Measurements from ENCODE around the gene PRDX3. TPM values are rescaled to one million over a fixed set of nuclear protein-coding genes. Genes with fewer than 3 reads are reported as not detected.

PRDX3 gene
- total RNA-seq: 92.0 TPM

DNA sequence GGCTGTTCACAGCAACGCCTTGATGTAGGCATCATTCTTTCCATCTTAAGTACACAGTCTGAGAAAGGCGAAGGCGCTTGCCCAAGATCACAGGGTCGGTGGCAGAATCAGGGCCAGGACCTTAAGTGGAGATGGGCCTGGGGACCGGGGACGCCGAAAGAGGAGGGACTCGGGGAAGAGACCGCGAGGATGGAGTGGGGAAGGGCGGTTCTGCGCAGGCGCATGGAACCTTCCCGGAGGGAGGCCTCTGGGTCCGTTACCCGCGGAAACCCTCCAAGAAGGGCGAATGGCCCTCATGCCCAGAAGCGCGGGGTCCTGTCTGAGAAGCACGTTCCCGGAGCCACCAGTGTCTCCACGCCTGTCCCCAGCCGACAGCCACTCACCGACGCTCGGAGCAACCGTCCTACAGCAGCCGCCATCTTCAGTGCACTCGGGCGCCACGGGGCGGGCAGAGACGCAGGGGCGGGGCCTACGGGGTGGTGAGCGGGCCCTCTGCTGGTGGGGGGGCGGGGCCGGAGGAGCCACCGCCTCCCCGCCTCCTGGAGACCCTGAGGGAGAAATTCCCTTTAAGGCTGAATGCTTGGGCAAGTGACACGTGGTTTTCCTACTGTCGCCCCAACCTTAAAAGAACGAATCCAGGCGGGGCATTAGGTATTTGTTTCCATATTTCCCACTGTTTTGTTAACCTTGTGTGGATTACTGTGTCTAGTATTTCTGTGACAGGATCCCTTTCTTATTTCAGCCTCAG lies at the start of gene PRDX3:
TSS of gene PRDX3 (minus strand) at position 441 of the 748 bp plus-strand sequence. CDS start at position 419, 22 bp downstream.
- DNase-seq: peak; percentile 84

DNA sequence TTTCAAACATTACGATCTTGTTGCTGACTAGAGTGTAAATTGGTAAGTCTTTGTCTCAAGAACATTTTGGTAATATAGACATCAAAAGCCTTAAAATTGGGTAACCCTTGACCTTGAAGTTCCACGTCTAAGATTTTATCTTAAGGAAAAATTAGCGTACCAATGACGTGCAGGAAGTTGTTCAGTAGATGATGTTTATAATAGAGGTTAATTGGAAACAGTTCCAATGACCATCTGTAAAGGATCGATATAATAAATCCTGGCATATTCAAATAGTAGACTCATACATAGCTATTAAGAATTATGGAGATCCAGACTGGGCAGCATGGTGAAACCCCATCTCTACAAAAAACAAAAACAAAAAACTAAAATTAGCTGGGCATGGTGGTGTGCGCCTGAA lies 49.2 kb upstream of the PRDX3 start:
- no peak for DNase-seq

DNA sequence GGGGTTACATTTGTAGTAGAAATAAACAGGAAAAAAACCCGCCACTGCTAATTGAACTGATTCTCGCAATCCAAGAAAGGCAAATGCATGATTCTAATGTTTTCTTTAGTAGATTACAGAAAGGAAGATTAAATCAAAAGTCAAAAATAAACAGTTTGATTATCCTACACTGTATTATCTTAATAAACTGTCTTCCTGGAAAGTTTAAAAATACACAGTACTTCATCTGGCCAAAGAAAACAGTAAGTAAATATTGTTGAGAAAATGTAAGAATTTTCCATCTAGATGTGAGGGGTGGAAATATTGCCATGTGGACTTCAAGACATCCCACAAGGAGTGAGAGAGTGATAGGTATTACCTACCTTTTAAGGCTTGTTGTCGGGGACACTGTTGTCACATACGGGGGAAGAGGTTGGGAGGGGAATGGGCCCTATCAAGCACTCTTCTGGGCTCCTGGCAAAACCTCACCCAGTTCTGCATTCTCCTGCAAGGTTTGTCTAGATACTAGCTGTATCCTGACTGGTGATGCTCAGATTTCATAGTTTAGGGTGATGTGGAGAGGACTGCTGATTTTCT lies 46.6 kb upstream of the PRDX3 start:
- no peak for DNase-seq

DNA sequence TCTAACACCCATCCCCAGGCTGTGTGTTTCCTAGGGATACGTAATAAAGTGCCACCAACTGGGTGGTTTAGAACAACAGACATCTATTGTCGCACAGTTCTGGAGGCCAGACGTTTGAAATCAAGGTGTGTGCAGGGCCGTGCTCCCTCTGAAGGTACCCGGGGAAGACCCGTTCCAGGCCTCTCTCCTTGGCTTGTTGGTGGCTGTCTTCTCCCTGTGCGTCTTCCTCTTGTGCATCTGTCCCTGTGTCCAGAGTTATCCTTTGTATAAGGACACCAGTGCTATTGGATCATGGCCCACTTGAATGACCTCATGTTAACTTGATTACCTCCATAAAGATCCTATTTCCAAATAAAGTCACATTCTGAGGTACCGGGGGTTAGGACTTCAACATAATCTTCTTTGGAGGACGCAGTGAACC lies 44.4 kb upstream of the PRDX3 start:
- DNase-seq: no peak

DNA sequence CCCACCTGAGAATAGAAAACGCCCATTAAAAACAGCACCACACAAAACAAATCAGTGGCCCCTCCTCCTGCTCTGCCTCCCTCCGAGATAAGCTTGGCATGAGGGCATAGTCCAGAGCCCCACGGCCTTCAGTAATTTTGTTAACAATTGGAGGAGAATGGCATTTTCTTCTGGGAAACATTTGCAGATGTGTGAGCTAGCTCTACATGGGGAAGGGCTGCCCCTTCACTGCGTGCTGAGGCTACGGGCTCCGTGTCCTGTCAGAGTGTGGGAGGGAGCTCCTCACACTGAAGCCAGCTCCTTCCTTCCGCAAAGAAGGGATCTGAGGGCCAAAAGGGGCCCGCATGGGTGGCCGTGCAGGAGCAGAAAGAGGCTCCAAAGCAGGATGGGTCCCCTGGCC lies 43.9 kb upstream of the PRDX3 start:
- no peak for DNase-seq

DNA sequence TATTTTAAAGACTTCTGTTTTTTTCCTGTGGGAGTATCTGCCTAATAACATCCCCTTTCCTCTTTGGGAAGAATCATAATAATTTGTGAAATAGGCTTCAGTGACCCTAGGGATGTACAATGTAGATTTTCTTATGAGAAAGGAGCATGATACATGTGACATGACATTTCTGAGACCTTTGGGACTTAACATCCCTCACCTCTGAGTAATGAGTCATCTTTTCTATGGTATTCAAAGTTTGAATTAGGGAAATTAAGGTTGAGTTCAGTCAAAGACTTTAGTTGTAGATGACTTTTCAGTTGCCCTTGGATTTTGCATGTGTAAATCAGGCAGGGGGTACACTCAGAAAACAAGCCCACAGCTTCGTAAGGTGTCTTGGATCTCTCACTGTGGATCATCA lies 43.1 kb upstream of the PRDX3 start:
- DNase-seq: peak; percentile 5

DNA sequence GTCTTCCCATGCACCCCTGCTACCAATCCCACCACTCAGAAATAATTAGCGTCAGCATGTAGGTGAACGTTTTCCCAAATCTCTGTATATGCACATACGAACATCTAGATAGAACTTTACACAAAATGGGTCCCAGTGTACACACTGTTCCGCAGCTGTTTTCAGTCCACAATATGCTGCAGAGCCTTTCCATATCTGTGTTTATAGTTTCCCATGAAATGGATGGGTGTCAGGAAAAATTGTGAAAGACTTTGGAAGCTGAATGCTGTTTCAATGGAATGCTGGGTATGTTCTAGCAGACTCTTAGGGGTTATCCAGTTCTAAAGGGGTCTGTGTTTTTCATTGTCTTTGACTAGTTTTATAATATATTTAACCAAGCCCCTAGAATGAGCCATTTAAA lies 42.6 kb upstream of the PRDX3 start:
- peak; percentile 64 for DNase-seq

DNA sequence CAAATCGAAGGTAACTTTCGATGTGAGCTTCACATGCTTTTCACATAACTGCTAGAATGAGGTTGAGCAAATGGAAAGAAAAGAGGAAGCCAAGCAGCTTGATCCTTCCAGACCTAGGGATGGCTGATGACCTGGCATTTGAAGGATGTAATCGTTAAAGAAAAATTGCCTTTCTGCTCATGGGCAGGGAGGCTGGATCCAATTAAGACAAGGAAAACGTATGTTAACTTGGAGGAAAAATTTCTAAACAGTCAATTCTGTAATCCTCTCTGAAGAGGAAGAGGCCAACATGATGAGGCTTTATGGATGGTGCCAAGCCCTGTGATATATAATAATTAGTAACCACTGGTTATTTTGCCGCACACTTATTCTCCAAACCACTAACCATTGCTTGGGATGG lies 41.3 kb upstream of the PRDX3 start:
- DNase-seq: peak; percentile 68

DNA sequence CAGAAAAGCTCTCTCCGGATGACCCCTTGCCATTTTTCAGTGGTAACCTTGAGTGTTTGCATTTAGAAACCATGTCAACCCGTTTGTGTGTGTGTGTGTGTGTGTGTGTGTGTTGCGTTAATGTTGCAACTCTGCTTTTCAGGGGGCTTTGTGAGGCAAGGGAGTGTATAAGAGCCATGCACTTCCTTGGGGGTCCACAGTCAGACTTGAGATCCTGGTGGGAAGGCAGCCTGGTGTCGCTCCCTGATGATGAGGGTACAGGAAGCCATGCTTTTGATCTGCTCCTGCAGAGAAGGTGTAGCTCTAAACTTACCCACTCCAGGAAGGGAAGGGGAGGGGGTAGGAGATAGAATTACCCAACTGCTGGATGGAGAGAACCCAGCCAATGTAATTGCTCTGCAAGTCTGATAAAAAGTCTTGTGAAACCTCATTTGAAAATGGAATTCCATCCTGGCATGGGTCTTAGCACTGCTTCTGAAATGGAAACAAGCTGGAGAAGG lies 39.4 kb upstream of the PRDX3 start:
- DNase-seq: peak; percentile 28

DNA sequence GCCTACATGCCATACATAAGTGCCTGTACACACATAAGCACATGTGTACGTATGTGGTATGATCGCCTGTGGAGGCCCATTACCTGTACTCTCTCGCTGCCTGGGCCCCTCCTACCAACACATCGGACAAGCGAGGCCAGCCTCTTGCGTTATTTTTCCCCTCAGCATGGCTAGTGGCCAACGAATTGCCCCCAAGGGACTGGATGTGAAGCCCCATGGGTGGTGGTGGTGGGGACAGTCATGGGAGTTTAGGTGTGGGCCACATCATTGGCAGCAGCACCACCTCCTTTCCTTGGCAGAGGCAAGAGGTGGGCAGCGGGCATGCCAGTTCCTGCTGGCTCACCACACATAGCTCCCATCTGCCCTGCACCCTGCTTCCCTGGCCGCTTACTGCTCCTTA lies 38.8 kb upstream of the PRDX3 start:
- no peak for DNase-seq

DNA sequence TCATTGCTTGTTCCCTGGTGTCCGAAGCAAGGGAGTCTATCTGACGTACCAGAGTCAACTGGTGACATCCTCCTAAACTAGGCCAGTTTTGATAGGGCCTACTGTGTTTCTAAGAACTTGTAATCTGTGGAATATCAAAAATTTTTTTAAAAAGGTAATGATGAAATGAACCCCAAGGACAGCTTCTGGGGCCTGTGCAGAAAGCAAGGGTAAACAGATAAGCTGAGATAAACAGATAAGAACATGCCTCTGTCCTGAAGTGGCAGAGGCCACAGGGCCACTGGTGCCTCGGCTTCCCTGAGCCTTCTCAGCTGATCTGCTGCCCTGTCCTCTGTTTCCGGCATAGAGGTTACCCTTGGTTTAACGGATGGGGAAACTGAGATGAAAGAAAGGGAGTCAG lies 37.5 kb upstream of the PRDX3 start:
- no peak for DNase-seq

DNA sequence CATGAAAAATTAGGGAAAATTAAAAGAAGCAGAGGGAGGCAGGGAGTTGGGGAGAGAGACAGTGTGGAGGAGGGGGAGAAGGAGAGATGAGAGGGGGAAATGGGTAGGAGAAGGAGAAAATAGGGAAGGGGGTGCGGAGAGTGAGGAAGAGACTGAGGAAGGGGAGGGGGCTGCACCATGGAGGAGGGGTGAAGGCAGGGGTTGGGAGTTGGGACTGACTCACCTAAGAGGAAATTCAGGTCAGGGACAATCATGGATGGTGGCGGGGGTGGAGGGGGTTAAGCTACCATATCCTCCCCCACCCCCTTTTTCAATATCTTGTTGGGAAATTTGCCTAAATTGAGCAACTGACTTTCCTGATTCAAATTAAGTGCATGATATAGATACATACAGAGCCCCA lies 36.8 kb upstream of the PRDX3 start:
- DNase-seq: no peak

DNA sequence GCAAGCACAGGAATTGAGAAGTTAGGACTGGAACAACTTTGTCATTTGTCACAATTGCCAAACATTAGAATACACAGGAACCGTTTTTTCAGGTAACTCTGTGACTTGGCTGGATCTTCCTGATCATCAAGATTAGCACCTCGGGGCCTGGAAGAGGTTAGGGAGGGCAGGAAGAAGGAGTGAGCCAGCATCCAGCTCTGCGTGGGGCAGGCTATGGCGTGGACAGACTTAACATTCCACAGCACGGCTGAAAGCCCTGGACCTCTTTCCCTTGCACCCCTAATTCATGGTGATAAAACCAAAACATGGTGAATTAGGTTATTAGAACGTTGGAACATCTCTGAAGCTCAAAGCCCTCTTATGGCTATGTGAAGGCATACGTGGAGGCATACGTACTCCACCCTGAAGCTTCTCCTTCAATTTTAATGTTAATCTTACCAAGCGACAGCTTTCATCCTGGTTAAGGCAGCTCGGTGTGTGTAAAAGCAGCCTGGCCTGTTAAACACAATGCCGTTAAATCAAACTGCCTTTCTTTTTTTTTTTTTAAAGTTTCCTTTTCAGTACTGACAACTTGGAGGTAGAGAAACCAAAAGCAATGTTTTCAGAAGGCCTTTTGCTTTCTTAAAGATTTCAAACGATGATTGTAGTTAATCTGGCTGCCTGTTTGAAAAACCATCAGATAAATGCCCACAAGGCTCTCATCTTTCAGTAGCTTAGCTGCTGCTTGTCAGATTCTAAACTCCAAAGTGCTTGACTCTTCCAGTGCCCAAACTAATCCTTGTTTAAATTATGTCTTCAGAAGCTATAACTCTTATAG lies 33.2 kb upstream of the PRDX3 start:
- DNase-seq: no peak

DNA sequence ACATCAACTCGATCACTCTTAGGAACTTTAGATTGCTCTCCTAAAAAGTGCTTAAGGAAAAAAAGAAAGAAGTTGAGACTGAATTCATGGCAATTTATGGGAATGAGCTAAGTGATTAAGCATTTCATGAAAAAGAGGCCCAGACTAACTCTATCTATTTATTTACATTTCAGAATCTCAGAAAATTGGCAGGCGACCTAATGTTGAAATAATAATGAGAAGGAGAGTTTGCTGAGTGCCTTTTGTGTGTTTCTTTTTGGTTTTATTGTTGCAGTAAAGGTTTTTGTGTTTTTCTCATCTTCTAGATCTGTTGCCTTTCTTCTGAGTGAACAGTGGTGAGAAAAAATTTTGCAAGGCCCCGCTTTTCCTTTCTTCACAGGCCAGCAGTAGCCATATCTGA lies 32.6 kb upstream of the PRDX3 start:
- DNase-seq: peak; percentile 49

DNA sequence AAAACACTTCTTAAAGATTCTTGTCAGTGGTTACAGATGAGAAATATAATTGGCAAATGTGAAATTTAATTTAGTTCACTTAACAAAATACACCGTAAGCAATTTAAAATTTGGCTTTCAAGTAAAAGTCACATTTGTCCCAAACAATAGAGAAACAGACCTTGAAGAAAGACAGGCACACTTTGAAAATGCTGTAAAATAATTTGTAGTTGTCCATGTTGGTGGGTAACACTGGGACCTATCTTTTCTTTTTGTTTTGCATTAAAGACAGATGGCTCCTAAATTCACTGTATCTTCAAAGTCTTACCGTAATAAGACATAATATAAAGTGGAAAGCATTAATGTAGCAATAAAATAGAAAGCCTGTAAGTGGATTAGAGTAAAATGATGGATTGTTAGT lies 32.0 kb upstream of the PRDX3 start:
- DNase-seq: no peak

DNA sequence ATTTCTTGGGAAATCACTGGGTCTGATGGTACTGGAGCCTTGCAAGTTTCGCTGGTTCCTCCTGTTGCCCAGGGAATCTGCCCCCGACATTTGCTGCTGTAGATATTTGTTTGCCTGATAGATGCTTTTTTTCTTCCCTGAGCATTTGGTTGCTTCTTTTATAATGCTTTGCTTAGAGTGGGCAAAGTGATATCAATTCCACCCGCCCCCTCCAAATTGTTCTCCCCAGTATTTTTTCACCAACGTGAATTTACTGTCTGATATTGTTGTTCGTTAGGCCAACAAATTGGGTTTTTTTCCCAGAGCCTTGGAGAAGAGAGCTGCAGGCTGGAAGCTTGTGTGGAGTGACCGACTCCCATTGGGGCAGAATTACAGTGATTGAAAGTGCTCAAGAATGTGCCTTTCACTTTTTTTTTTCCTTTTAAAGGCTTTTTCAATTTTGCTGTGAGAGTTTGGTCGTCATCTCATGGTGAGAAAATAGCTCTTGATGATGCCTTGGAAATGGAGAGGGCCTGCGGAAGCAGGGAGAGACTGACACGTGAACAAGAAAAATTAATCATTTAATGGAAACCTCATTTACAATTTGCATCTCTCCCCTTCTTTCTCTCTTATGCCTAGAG lies 31.2 kb upstream of the PRDX3 start:
- no peak for DNase-seq

DNA sequence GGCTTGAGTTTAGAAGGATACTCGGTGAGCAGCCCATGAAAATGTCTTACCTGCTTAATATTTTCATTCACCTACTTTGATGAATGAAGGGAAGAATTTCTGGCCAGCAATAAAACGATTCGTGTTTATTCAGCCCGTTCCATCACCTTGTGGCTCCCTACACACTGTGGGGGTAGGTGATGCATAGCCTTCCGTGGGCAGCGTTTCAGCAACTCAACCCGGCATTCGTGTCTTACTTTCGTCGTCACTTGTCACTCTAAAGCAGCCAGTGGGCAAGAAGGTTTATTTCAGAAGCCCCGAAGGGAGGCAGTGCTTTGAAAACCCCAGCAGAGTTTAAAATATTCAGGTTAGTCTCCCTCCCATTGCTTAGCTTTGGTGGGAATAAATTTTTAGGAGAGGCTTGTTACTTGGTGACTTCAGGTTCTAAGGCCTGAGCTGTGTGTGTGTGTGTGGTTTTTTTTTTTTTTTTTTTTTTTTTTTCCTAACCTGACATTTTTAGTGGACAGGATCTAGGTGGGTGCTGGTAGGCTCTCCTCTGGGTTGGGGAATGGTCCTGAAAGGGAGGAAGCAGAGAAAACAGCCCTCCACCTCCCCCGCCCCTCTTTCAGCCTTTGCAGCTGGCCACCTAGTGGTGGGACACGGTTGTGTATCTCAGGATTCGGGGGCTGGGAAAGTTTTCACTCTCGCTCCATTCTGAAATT lies 30.6 kb upstream of the PRDX3 start:
- DNase-seq: peak; percentile 44

DNA sequence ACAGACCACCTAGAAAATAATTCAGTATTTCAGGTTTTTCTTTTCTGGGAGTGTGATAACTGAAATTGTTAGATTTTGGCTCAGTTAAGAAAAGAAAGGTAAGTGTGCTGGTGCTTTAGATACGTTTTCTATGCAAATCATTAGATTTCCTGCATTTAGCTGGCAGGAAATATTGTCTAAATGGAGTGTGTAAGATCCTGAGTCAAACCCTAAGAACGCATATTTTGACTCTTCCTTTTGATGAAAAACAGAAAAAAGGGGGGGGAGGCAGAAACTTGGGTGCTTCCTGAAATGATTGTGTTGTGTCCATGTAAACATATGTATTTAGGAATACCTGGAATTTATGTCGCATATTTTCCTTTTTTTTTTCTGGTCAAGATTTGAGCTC lies 29.9 kb upstream of the PRDX3 start:
- no peak for DNase-seq

DNA sequence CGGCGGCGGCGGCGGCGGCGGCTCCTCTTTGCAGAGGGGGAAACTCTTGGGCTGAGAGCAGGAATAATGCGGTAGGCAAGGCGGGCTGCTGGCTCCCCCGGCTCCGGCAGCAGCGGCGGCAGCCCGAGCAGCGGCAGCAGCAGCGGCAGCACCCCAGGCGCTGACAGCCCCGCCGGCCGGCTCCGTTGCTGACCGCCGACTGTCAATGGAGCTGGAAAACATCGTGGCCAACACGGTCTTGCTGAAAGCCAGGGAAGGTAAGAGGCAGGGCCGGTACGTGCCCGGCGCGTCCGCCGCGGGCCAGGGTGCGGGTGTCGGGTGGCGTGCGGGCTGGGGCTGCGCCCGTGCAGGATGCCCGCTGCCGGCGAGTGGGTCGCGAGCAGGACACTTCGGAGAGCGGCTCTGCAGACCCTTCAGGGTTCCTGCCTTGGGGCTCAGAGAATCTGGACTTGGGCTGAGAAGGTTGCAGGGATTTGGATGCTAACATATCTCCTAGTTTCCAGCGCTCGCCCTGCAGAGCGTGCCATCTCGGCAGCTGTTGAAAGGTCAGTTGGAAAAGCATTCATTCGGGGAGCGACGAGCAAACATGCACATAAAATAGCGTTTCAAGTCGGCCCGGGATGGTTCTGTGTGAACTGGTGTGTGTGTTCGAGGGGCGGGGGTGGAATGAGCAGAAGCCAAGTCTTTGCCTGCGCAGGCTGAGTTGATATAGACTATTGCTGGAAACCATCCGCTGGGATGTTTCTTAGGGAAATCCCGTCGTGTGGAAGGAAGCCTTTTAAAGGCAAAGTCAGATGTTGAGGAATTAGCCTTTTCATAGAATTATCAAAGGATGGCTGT lies 29.3 kb upstream of the PRDX3 start:
- peak; percentile 50 for DNase-seq

DNA sequence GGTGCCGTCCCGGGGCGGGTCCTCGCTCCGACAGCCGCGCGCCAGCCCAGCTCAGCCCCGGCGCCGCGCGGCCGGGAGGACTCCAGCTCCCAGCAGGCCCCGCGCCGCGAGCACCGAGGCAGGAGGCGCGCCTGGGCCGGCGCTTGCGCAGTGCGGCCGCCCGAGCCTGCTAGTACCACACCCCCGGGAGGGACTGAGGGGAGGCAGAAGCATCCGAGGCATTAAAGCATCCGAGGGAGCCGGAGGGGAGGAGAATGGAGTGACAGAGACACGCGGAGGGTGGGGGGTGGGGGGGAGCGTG lies 28.7 kb upstream of the PRDX3 start, which contains the start of gene GRK5:
TSS of gene GRK5 (plus strand) at position 206 of the 301 bp plus-strand sequence. CDS start 347 bp downstream, outside the sequence.
- DNase-seq: peak; percentile 99

All from skin of body (tissue), 2 donors.